HS-27A (cell line): ENCODE measurements around the gene MAGEF1.

Source experiments
- DNase-seq: peaks from one replicate; pipeline ENCODE4 v3.0.0-alpha.2; 2012; ENCODE audit warnings: low read depth, missing footprints

Gene MAGEF1, protein sequence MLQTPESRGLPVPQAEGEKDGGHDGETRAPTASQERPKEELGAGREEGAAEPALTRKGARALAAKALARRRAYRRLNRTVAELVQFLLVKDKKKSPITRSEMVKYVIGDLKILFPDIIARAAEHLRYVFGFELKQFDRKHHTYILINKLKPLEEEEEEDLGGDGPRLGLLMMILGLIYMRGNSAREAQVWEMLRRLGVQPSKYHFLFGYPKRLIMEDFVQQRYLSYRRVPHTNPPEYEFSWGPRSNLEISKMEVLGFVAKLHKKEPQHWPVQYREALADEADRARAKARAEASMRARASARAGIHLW

DNA sequence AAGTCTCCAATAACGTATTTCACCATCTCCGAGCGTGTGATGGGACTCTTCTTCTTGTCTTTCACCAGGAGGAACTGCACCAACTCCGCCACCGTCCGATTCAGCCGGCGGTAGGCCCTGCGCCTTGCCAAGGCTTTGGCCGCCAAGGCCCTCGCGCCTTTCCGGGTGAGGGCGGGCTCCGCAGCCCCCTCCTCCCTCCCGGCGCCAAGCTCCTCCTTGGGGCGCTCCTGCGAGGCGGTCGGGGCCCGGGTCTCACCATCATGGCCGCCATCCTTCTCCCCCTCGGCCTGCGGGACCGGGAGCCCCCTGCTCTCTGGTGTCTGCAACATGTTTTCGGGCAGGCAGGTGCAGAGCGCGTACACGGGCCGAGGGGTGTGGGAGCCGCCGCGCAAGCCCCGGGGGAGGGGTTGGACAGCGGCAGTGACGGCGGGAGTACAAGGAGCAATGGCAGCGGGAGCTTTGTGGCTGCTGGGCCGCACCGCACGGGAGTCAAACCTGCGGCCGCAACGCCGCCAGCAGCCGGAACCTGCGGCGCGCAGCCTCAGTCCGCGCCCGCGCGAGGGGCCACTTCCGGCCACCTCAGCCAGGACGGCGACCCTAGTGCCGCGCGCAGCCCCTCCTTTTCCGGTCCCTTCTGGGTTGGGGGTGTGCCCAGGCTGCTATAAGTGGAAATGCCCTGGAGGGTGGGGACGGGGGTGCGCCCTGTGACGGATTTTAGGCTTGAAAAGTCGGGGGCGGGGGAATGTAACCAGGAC is at the start of gene MAGEF1:
MAGEF1 (minus strand) TSS at position 572 of the 755 bp plus-strand sequence; CDS start at position 329, 243 bp downstream.
- DNase-seq: peak; percentile 53

DNA sequence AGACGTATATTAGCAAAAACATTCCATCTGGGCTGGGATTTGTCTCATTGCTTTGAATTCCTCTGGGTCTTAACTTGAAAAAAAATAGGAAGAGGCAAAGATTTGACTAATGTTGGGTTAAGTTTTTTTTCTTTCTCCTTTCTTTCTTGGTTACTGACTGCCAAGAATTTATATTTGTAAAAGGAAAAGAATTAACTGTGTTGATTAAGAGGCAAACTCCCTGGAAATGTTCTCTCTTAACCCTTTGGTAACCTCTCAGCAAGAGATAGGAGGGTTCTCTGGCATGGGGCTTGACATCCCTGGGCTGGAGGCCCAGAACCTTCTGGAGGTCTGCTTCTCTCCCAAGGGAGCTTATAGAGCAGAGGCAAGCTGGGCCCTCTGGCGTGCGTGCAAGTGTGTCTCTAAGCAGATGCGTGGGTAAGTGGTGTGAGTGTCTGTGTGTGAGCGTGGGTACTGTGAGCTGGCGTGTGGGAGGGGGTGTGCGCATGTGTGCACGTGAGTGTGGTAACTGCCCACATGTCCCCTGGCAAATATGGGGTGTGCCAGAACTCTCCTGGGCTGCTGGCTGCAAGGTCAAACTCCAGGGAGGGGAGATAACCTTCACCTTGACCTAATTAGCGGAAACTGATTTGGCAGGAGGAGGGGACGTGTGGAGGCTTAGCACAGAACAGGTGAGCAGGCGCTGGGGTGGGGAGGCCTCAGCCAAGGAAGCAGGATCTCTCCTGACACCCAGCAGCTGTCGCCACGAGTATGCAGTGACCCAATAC is 49.4 kb upstream of the MAGEF1 start:
- no peak for DNase-seq

DNA sequence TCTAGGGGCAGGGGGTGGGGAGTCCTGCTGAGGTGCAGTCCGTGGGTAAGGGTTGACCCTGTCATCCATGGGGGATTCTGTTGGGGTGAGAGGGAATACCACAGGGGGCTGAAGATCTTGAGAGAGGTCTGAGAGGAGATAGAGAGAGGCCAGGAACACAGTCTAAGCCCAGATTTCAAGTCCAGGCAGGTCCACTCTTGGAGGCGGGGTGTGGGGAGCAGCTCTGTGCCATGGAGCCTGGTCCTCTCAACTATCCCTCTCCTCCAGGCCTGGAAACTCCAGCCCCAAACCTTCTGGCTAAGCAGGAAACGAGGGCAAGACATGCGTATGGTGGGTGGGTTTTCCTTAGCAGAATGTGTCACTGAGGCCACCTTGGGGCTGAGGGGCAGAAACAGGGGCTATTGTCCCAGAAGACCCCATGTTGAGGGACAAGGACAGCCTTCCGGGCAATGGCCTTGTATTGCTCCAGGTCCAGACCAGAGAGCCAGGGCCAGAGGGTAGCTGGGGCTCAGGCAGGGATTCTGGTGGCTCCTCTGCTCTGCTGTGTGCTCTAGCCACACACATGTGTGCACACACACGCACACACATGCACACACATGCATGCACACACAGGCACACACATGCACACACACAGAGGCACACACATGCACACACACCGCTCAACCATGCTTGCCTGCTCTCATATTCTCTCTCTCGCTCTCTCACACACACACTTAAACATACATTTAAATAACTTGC is 48.6 kb upstream of the MAGEF1 start:
- DNase-seq: no peak

DNA sequence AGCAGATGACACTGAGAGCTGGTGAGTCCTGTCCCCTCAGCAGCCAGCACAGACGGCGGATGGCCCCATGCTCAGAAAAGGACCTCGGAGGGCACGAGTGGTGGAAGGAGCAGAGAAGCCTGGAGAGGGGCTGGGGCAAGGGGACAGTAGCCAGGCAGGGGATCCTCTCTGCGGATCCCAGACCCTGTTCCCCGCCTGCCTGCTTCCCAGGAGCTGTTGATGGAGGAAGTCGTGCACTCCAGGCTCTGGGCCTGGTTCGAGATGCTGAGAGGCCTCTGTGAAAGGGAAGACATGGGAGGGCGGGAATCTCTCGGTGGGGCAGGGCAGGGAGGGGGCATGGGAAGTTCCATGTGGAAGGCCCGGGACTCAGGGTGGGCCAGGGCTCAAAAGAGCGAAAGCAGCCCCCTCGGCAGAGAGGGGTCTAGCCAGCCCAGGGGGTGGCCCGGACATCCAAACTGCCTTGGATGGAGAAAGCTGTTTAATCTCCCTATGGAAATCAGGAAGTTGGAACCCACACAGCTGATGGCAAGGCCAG is 47.9 kb upstream of the MAGEF1 start:
- no peak for DNase-seq

DNA sequence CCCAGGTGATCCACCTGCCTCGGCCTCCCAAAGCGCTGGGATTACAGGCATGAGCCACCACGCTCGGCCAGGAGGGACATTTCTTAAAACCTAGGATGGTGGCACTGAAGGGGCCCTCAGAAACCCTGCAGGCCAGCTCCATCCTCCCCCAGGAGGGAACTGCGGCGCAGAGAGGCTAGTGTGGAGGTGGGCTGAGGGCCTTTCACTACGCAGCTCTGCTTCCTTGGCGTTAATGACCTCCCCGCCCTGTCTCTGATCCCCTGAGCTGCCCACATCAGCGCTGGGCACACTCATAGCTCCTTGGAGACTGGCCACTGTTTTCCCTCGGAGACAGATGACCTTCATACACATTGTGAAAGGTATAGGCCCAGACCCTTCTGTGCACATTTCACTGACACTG is 46.2 kb upstream of the MAGEF1 start:
- no peak for DNase-seq

DNA sequence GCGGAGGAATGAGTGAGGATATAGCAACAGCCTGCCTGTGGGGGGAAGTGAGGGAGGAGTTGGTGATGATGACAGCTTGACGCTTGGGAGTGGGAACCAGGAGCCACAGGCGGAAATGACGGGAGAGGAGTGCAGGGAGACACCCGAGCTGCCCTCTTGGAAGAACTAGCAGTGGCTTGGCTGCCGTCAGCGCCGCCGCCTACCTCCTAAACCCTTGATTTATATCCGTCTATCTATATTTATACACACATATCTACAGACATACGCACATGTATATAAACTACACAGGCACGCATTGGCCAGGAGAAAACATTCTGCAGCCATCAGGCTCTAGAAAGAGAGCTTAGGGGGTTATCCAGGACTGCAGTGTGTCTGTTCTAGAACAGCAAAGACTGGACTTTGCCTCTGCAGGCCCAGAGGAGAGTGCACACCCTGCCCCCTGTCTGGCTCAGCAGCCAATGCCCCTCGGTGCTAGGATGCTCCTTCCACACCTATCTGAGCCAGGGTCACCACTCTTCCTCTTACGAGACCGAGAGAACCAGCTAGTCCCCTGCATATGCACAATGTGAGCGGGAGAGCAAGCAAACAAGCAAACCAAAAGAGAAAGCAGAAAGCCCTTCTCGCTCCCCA is 45.3 kb upstream of the MAGEF1 start:
- no peak for DNase-seq

DNA sequence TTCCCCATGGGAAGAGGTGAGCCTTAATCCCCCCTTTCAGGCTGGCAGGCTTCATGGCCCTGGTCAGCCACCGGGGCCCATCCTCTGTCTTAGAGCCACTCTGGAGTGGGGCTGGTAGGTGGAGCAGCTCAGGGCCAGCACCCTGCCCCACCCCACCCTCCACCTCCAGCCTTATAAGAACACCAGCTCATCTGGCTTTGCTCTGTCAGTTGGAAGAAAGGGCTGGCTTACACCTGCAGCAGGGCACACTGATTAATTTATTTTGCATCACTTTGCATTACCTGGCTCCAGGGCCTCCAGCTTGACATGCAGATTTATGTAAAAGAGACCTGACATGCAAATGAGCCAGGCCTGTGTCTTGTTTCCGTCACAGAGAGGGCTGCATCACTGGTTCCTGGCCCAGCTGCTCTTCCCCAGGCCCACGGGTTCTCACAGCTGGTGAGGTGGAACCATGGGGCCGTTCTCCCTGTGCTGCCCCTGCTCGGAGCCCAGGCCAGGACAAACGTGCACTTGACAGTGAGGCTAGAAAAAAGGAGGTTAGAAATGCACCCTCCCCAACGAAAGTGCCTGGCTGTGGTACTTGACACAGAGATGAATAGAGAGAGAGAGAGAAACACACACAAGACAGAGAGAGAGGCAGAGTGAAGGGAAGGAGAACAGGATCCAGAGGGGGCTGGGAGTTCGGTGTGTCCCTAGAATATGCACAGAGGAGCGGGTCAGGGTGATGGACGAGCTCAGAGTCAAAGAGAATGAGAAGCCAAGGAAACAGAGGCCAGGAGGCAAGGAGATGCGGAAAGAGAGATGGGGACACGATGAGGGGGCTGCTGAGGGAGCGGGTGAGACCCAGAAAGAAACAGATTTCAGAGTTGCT is 44.5 kb upstream of the MAGEF1 start:
- no peak for DNase-seq

DNA sequence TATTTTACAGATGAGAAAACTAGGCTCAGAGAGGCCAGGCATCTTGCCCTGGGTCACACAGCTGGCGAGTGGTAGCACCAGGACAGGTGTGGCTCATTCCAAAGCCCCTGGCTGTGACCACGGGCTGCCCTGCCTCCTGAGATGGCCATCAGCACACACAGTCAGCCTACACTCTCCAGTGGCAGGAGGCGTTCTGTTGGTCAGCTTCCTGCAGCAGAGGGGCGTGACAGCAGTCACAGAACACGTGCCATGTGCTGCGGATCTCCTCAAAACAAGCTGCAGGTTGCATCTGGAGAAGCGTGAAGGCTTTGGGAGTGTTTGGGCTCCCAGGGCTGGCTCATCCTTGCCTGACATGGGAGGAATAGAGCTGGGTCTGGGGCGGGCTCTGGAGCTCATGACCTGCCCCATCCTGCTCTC is 43.5 kb upstream of the MAGEF1 start:
- DNase-seq: no peak

DNA sequence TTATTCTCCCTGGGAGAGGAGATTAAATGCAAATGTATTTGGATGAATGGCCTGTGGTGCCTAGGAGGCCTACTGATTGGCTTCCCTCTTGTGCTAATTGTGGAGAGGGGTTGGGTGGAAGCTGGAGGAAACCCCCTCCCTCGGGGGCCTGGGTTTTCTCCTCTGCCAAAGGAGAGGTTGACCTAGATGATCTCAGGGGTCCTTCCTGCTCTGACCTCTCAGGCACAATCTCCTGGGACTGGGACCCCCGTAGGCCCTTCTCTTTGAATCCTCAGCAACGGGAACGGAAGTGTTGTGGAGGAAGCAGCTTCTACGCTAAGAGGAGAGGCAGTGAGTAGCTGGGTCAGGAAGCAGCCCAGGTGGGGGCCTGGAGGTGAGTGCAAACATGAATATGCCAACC is 40.5 kb upstream of the MAGEF1 start:
- no peak for DNase-seq

DNA sequence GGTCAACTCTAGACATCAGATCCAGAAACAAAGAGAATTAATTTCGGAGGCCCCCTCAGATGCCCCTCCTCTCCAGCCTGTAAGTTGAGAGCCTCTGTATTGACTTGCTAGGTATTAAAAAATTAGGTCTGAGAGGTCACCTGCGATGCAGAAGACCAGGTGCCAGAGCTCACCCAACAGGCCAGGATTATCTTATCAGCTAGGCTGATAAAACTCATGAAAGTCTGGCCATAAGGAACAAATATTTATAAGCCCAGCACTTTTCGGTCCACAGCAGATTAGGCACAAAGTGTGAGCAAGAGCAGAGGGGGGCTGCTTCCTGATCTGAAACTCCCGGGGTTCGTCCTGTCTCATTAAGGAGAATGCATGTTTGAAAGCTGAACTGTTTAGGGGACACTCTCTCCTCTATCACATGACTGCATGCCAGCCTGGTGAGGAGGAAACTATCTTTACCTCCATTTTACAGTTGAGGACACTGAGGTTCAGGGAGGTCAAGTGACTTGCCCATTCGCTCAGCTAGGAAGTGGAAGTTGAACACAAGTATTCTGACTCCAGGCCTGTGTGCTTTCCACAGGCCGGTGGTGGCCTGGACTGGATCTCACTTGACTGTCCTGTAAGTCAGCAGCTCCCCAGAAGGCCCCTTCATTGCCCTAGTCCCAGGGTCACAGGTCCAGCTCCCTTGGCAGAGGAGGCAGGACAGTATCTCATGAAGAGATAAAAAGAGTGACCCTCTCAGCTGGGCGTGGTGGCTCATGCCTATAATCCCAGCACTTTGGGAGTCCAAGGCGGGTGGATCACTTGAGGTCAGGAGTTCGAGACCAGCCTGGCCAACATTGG is 39.6 kb upstream of the MAGEF1 start:
- no peak for DNase-seq

DNA sequence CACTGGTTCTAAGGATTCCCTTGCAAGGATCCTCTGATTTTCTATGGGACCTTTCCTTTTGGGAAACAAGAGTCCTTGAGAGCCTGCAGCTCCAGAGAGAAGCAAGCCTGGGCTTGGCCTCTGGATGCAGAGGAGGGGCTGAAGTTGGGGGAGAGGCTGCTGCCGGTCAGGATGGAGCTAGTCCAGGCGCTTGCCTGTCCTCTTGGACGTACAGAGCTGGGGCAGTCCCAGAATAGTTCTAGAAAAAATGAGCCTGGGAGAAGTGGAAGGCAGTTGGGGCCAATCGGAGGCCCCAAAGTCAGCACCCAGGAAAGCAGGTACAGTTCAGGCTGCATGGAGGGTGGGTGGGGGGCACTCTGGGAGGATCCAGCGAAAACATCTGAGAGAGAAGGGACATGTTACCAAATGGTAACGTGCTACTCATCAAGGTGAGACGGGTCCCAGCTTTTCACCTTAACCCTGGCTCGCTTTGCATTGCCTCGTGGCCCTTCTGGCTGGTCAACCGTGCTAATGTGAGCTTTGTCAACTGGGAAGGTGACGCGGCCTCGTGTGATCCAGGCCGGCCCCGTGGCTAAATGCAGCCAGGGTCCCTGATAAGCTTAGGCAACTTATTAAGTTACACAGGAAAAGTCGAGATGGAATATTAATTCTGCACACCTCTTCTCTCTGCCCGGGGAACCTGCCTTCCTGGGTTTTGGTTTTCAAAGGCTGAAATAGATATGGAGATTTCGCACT is 38.7 kb upstream of the MAGEF1 start:
- DNase-seq: no peak

DNA sequence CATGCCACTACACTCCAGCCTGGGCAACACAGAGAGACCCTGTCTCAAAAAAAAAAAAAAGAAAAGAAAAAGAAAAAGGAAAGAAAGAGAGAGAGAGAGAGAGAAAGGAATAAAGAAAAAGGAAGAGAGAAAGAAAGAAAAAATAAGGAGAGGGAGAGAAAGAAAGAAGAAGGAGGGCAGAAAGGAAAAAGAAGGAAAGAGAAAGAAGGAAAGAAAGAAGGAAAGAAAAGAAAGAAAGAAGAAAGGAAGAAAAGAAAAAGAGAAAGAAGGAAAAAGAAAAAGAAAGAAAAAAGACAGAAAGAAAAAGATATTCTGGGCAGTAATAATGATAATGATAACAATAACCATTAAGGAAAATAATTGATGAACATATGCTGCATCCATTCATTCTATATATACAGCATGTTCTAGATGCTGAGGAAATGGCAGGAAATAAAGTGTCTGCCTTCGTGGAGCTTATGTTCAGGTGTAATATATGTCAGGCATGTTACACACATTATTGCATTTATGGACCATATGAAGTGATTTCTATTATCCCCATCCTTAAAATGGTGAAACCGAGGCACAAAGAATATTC is 37.4 kb upstream of the MAGEF1 start:
- DNase-seq: no peak

DNA sequence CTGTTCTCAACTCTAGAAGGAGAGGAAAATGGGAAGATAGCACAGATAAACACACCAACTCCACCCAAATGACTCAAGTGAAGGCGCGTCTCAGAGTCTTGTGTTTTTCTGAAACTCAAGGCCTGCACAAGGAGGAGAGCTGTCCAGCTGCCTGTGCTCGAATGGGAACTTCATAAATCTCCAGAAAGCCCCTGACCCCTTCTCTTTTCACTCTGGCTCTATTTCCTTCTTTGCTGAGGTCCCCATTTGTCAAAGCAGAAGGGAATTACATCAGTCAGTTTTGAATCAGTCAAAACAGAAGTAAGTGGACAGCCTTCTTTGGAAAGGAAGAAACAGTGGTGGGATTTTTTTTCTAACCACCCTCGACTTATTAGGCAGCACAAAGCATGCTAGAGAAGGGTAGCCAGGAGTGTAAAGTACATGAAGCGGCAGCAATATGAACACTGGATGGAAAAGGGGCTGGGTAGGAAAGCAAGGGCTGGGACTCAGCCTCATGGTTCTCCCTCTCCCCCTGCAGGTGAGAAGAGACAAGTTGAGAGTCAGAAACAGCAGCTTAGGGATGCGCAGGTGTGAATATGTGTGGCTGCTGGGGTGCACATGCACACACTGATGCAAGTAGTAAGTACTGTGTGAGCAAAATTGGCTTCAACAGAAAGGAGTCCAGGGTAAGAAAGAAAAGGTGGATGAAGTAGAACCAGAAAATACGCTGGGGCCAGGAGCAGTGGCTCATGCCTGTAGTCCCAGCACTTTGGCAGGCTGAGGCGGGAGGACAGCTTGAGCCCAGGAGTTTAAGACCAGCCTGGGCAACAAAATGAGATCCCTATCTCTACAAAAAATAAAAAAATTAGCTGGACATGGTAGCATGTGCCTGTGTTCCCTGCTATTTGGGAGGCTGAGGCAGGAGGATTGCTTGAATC is 36.6 kb upstream of the MAGEF1 start:
- no peak for DNase-seq

DNA sequence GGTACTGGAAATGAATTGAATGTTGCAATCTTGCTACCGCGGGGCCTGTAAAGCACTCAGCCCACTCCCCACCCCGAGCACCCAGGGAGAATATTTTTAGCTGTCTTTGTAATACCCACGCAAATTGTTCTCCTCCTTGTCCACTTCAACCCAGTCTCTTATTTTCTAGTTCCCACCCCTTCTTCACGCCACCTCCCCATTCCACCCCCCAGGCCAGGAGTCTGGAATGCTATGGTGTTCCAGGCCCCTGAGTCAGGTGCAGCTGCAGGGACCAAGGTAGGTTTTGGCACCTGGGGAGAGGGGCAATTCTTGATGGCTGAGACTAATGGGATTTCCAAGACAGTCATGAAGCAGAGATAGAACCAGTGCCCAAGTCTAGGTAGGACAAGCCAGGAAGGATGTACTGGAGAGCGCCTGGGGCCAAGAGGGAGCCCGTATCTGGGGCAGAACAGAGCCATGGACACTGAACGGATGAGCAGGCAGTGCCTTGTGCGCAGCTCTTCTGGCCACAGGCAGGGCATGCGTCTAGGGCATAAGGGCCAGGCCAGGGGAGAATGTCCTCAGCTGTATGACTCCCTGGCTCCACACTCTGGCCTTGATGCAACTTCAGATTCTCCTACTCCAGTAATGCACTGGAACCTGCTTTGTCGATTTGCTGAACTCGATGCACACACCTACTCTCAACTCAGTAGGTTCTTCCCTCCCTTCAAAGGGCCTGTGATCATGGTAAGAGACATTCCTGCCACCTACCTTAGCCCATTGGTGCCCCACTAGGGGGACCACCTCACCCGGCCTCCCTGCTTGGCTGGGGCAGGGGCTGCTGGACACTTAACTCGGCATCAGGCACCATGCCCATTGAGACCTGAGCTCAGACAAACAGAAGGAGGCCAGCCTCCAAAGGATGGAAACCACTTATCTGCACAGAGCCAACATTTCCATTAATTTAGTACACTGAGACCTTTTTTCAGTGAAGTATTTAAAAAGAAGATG is 34.6 kb upstream of the MAGEF1 start:
- no peak for DNase-seq

DNA sequence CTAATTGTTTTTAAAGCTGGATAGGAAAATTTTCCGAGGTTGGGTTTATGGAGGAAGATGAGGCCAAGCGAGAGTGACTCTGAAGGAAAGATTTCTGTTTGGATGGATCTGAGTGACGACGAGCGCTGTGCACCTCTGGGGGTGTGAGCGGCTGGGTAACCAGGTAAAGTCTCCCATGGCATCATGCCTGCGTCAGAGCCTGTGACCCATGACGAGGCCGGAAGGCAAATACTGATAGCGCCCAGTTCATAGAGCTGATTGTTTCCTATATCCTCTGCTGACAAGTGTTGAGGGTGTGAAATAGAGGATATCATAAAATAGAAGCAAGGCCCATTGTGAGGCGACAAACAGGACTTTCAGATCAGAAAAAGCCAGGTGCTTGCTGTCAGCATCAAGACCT is 33.7 kb upstream of the MAGEF1 start:
- no peak for DNase-seq

DNA sequence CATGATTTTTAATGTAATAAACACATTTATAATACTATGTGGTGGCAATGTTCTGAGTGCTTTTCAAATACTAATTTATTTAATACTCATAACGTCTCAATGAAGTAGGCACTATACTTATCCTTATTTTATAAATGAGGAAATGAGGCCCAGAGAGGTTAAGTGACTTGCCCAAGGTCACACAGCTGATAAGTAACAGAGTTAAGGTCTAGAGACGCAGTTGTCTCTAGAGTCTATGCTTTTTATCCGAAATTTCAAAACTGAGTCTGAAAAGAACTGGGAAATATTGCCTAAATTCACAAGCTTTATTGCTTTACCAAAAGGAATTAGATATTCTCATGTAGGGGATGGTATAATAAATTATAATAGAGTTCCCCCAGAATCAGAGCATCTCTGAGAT is 31.4 kb upstream of the MAGEF1 start:
- no peak for DNase-seq
